Stimulated activated CD4-positive, alpha-beta T cell treated with anti-CD3 and anti-CD28 coated beads, Interleukin-4, amount 100 ng/mL, for 4 hours (primary cell): ENCODE results near the gene AHCY.
"Not testable (repeated sequence)": the region's sequence is repeated elsewhere in the genome, so short reads cannot be mapped to it uniquely, and the experiment has no call there.

Experiments used
- DNase-seq, 2 experiments: peaks; one replicate each; pipeline ENCODE4 v3.0.0-alpha.2; 2020

AHCY gene

GRCh38 chr20:34251619-34252018, 51.5 kb downstream of the AHCY start:
- DNase-seq = no peak

GRCh38 chr20:34250005-34250404, 53.1 kb downstream of the AHCY start:
- DNase-seq = no peak

- DNase-seq = no peak
Measured at GRCh38 chr20:34249291-34249690, 53.9 kb downstream of the AHCY start.

- DNase-seq = no peak
Measured at GRCh38 chr20:34246126-34246626, 57.0 kb downstream of the AHCY start.

- no peak for DNase-seq
Measured at GRCh38 chr20:34243377-34243776, 59.8 kb downstream of the AHCY start.

- DNase-seq = no peak
Measured at GRCh38 chr20:34242879-34243278, 60.3 kb downstream of the AHCY start.

GRCh38 chr20:34242015-34242414, 61.1 kb downstream of the AHCY start:
- not testable (repeated sequence) for DNase-seq

- DNase-seq = no peak
Measured at GRCh38 chr20:34240693-34241615, 62.2 kb downstream of the AHCY start, which contains the start of gene ASIP. Gene ASIP, plus strand, starts transcription at chr20:34241423. Its CDS starts 18,952 bp downstream, at chr20:34260375.

- DNase-seq = no peak
Measured at GRCh38 chr20:34240121-34240520, 63.0 kb downstream of the AHCY start.

- no peak for DNase-seq
Measured at GRCh38 chr20:34237942-34238341, 65.2 kb downstream of the AHCY start.

GRCh38 chr20:34235875-34236274, 67.3 kb downstream of the AHCY start:
- DNase-seq = no peak

GRCh38 chr20:34233687-34234086, 69.5 kb downstream of the AHCY start:
- no peak for DNase-seq

GRCh38 chr20:34232494-34233087, 70.6 kb downstream of the AHCY start:
- DNase-seq = no peak

- no peak for DNase-seq
Measured at GRCh38 chr20:34231634-34232033, 71.5 kb downstream of the AHCY start.
